NCI-H2081 (cell line): ENCODE data around the gene RPL26.

Experiments used
- DNase-seq, 2 experiments: peaks; one replicate each; lab custom pipeline; 2025; lab: John Stamatoyannopoulos, UW

Gene RPL26

DNA sequence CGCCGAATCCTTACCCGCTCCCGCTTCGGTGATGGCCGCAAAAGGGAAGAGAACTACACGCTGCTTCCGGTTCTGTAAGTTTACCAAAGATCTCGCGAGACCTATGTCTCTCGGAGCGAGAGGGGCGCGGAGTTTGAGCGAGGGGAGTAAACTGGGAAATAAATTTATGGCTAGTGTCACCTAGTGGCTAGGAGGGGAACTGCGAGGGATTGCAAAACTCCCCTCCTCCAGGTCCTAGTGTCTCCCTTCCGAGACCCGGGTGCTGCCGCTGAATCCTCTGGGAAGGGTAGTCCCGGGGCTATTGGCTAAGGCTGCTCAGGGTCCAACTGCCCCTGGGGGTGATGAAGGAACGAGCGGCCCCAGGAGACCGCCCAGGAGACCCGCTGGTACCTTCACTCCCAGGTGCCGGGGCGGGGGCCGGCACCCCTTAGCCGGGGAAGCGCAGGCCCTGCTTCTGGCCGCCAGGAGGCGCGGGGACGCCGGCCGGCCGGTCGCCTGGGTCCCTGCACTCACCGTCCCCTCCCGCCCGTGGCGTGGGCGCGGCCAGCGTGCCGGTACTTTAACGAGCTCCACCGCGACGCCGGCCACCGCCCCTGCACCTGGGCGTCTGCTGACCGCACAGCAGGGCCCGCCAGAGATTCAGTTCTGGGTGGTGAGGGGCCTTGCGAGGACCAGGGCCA is at the start of gene RPL26:
Gene RPL26, minus strand, starts transcription at position 51 of the 680 bp plus-strand sequence. CDS start 883 bp downstream, outside the sequence.
- peak; percentile 95 to 96 for DNase-seq

DNA sequence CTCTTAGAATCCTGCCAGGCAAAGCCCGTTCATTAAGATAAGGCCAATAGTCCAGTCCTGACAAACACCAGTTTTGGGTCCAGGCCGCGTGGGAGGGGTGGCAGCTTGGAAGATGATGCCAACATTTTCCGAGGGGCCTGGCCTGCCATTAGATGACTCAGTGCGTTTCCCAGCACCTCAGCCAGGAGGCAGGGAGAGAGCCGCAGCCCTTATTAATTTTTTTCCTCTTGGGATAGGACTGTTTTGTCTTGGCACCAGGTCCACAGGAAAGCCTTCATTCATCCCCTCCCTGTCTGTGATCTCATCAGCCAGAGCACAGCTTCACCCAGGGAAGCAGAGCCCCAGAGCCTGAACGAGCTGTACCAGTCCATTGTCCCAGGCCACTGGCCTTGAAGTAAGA is 48.0 kb upstream of the RPL26 start:
- no peak for DNase-seq

GRCh38 chr17:8426802-8427201 is 43.8 kb upstream of the RPL26 start:
- no peak for DNase-seq

GRCh38 chr17:8426094-8426720 is 43.2 kb upstream of the RPL26 start:
- no peak for DNase-seq

DNA sequence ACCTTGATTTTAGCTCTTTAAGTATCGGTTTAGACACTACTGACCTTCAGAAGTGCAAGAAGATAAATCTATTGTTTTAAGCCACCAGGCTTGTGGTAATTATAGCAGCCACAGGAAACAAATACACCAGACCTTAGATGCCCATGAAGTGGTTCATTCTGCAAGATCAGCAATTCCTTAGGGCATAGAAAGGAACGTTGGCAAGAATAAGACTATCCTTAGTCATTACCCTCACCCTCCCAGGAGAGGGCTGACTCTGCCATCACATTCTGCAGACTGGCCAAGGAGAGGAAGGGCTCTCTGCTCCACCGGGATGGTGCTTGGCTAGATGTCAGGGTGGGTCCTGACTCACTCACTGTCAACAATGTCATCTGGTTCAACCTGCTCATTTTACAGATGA is 38.6 kb upstream of the RPL26 start:
- DNase-seq = no peak

- DNase-seq = no peak
Observed at GRCh38 chr17:8420041-8420934, 37.3 kb upstream of the RPL26 start.

GRCh38 chr17:8419305-8419704 is 36.3 kb upstream of the RPL26 start:
- DNase-seq = no peak

DNA sequence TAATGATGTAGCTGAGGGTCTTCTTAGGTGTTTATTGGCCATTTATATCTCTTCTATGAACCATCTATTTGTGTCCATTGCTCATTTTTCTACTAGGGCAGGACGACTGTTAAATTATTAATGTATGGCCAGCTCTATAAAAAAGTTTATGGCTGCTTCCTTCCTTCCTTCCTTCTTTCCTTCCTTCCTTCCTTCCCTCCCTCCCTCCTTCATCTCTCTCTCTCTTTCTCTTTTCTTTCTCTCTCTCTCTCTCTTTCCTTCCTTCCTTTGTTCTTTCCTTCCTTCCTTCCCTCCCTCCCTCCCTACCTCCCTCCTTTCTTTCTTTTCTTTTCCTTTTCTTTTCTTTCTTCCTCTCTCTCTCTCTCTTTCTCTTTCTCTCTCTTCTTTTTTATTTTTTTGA is 35.5 kb upstream of the RPL26 start:
- DNase-seq = no peak

GRCh38 chr17:8417806-8418205 is 34.8 kb upstream of the RPL26 start:
- no peak for DNase-seq

DNA sequence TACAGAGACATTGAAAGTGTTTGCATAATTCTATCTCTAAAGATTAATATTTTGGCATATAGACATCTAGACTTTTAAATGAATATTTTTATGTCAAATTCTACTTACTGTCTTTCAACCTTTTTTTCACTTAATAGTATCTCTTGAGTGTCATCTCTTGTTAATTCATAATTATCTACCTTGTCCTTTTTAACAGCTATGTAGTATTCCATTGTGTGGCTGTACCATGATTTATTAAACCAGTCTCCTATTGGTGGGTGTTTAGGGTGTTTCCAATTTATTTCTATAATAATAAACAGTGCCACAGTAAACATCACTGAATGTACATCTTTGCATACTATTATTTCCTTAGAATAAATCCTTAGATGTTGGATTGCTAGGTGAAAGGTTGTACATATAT is 30.9 kb upstream of the RPL26 start:
- DNase-seq = no peak

DNA sequence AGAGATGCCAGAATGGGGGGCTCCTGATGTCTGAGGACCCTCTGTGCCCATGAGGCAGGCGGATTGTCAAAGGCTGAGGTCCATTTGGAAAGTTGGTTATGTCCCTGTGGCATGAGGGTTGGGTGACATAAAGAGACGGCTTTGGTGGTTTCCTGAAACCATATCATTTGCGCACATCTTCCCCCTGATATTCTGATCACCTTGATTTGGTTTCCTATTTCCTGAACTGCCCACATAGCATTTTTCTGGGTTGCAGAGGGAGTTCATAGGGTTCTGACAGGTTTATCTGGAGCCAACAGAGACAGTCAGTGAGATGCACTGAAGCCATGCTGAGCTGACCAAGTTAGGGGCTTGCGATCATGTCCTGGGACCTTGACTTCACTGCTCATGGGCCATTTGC is 30.3 kb upstream of the RPL26 start:
- no peak for DNase-seq

GRCh38 chr17:8412089-8412488 is 29.1 kb upstream of the RPL26 start:
- no peak for DNase-seq

DNA sequence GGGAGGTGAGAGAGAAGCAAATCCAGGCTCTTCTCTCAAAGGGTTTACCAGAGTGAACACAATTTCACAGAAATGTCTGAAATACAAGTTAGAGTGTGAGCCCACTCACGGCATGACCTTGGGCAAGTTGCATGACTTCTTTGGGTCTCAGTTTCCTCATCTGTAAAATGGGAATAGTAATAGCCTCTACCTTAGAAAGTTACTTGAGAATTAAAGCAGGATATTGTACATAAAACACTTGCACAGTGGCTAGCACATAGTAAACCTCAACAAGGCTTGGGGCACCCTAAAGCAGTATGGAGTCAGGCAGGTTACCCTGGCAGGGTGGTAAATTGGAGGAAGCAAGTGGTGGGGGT is 27.9 kb upstream of the RPL26 start:
- DNase-seq = no peak

DNA sequence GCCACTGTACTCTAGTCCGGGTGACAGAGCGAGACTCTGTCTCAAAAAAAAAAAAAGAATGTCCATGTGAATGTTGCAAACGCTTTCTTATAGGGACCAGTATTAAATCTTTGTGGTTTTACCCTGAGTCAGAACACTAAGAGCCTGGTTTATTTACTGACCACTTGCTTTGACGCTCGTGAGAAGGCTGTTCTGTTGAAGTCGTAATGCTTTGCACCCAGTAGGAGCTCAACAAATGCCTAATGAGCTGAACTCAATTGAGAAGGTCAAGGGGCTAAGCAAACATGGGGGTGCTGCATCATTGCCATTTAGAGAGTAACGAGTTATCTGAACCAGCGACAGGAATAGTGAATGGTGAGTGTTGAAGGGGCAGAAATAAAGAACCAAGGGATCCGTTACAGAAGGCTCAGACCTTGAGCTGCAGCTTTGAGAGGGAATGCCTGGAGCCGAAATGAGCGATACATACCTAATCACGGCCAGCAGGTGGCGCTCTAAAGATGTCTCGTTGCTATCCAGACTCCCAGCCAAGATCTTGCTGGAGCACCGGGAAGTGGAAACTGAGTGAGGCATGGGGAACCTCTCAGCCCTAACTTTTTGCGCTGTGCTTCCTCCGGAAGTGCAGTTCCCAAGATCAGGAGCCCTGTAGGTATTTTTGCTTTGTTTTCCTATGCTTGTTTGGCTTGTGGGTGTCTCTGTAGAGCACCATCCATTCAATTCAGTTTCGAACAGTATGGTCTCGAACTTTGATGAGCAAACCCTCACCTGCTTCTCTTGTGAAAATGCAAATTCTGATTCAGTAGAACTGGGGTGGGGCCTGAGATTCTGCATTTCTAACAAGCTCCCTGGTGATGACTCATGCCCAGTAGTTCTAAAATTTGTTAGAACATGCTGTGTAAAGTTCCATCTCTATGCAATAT is 27.2 kb upstream of the RPL26 start:
- peak; percentile 73 to 76 for DNase-seq

DNA sequence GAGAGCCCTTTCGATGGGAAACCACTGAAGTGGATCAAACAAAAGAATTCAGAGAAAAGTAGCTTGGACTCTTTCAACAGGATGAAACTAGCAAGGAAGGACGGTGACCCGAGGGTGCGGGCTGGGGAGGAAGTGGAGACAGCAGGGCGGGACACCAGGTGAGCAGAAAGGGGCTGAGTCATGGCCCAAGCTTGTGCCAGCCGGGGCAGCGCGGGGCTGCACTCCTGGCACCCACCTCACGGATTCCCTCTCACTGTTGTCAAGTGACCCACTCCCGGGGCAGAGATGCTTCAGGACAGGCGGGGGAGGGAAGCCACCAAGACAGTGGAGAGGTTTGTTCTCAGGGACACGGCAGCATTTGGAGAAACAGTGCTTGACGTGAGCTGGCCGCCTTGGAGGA is 25.4 kb upstream of the RPL26 start:
- no peak for DNase-seq

DNA sequence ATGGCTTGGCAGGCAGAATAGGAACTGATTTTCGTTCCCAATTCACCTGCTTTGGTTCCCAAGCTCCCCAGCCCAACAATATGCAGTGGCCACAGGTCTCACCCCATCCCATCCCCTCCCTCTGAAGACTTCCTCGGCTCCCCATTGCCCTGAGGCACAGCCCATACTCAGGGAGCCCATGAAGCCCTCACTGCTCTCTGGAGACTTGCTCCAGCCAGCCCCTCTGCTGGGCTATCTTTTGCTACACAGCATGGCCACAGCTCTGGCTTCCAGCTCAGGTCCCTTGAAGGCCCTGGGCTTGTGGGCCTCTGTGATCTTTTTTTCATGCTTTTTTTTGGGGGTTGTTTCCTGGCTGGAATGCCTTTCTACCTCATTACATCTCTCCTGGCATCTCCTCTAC is 23.2 kb upstream of the RPL26 start:
- DNase-seq = no peak

- no peak for DNase-seq
Observed at GRCh38 chr17:8405499-8406016, 22.6 kb upstream of the RPL26 start.

GRCh38 chr17:8402921-8403536 is 20.0 kb upstream of the RPL26 start:
- DNase-seq = no peak

DNA sequence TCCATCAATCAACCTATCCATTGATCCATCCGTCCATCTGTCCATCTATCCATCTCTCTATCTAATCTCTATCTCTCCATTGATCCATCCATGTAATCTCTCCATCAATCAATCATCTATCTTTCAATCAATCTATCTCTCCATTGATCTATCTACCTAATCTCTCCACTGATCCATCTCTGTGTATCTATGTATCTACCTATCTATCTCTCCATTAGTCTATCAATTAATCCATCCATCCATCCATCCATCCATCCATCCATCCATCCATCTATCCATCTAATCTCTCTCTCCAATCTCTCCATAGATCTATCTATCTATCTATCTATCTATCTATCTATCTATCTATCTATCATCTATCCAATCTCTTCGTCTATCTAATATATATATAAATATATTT is 18.1 kb upstream of the RPL26 start:
- no peak for DNase-seq

- DNase-seq = no peak
Observed at GRCh38 chr17:8398980-8399379, 16.0 kb upstream of the RPL26 start.

- DNase-seq = no peak
Observed at GRCh38 chr17:8397636-8398035, 14.6 kb upstream of the RPL26 start, which contains the start of gene RNF222. TSS of gene RNF222 (minus strand) at chr17:8397827. CDS start at chr17:8393461, 4,366 bp downstream.
